Neutrophil (primary cell): ENCODE data around the gene MUC5B.
"Not testable (repeated sequence)": the region's sequence is repeated elsewhere in the genome, so short reads cannot be mapped to it uniquely, and the experiment has no call there.

Experiments used
- H3K27ac ChIP-seq: fragments of 200-600 bp; sonication (generic); 2 replicates; pipeline ENCODE4 v1.5.1; 2016; ENCODE audit warnings: mild to moderate bottlenecking, moderate library complexity
- H3K27me3 ChIP-seq: fragments of 200-600 bp; sonication (generic); 2 replicates; pipeline ENCODE4 v1.6.0; 2016; ENCODE audit warnings: mild to moderate bottlenecking
- H3K36me3 ChIP-seq: fragments of 200-600 bp; sonication (generic); 2 replicates; pipeline ENCODE4 v1.5.1; 2017
- H3K4me1 ChIP-seq, 2 experiments: fragments of 200-600 bp in 1 of 2; sonication (generic) in 1 of 2; 1 replicate in 1 of 2; 2 replicates in 1 of 2; pipeline versions ENCODE4 v1.5.1 to v1.6.1; 2013 to 2016; ENCODE audit warnings: low read depth in 1 of 2, low read length in 1 of 2, mild to moderate bottlenecking in 1 of 2, moderate library complexity in 1 of 2; ENCODE audit not compliant: control insufficient read depth in 1 of 2, insufficient read depth in 1 of 2
- H3K4me3 ChIP-seq, 2 experiments: fragments of 200-600 bp in 1 of 2; sonication (generic) in 1 of 2; 1 replicate in 1 of 2; 2 replicates in 1 of 2; pipeline ENCODE4 v1.5.1; 2013 to 2016; ENCODE audit warnings: low read depth in 1 of 2, low read length in 1 of 2, mild to moderate bottlenecking in 1 of 2, moderate library complexity in 1 of 2
- H3K9me3 ChIP-seq: fragments of 200-600 bp; sonication (generic); 2 replicates; pipeline ENCODE4 v1.5.1; 2016
- TF ChIP-seq, protein P1 (sequence below): fragments of 200-600 bp; sonication (generic); IDR thresholded peaks from 2 replicates; pipeline ENCODE4 v1.5.1; 2016; ENCODE audit warnings: antibody characterized with exemption

MUC5B gene

DNA sequence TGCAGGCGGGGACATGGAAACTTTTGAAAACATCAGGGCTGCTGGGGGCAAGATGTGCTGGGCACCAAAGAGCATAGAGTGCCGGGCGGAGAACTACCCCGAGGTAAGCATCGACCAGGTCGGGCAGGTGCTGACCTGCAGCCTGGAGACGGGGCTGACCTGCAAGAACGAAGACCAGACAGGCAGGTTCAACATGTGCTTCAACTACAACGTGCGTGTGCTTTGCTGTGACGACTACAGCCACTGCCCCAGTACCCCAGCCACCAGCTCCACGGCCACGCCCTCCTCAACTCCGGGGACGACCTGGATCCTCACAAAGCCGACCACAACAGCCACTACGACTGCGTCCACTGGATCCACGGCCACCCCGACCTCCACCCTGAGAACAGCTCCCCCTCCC, 19.4 kb downstream of the MUC5B start:
- Histone ChIP-seq H3K27me3 (no peaks in the 10 kb centered on the region), H3K4me1 (no peaks in the 10 kb centered on the region), H3K27ac (no peak overlapping the region), H3K9me3 (no peaks in the 10 kb centered on the region), H3K36me3 (no peaks in the 10 kb centered on the region), H3K4me3 (no peak overlapping the region)
- TF ChIP-seq, protein P1, sequence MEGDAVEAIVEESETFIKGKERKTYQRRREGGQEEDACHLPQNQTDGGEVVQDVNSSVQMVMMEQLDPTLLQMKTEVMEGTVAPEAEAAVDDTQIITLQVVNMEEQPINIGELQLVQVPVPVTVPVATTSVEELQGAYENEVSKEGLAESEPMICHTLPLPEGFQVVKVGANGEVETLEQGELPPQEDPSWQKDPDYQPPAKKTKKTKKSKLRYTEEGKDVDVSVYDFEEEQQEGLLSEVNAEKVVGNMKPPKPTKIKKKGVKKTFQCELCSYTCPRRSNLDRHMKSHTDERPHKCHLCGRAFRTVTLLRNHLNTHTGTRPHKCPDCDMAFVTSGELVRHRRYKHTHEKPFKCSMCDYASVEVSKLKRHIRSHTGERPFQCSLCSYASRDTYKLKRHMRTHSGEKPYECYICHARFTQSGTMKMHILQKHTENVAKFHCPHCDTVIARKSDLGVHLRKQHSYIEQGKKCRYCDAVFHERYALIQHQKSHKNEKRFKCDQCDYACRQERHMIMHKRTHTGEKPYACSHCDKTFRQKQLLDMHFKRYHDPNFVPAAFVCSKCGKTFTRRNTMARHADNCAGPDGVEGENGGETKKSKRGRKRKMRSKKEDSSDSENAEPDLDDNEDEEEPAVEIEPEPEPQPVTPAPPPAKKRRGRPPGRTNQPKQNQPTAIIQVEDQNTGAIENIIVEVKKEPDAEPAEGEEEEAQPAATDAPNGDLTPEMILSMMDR: no peak

DNA sequence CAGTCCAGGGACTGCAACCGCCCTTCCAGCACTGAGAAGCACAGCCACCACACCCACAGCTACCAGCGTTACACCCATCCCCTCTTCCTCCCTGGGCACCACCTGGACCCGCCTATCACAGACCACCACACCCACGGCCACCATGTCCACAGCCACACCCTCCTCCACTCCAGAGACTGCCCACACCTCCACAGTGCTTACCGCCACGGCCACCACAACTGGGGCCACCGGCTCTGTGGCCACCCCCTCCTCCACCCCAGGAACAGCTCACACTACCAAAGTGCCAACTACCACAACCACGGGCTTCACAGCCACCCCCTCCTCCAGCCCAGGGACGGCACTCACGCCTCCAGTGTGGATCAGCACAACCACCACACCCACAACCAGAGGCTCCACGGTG, 19.9 kb downstream of the MUC5B start:
- not testable (repeated sequence) for H3K9me3 ChIP-seq, H3K4me1 ChIP-seq, H3K27me3 ChIP-seq, H3K4me3 ChIP-seq, H3K27ac ChIP-seq, H3K36me3 ChIP-seq

DNA sequence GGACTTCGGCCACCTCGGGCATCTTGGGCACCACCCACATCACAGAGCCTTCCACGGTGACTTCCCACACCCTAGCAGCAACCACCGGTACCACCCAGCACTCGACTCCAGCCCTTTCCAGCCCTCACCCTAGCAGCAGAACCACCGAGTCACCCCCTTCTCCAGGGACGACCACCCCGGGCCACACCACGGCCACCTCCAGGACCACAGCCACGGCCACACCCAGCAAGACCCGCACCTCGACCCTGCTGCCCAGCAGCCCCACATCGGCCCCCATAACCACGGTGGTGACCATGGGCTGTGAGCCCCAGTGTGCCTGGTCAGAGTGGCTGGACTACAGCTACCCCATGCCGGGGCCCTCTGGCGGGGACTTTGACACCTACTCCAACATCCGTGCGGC, 20.7 kb downstream of the MUC5B start:
- H3K27ac ChIP-seq, H3K4me1 ChIP-seq, H3K36me3 ChIP-seq, H3K27me3 ChIP-seq, H3K4me3 ChIP-seq, H3K9me3 ChIP-seq: not testable (repeated sequence)

DNA sequence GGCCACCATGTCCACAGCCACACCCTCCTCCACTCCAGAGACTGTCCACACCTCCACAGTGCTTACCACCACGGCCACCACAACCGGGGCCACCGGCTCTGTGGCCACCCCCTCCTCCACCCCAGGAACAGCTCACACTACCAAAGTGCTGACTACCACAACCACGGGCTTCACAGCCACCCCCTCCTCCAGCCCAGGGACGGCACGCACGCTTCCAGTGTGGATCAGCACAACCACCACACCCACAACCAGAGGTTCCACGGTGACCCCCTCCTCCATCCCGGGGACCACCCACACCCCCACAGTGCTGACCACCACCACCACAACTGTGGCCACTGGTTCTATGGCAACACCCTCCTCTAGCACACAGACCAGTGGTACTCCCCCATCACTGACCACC, 21.7 kb downstream of the MUC5B start:
- not testable (repeated sequence) for H3K4me3 ChIP-seq, H3K9me3 ChIP-seq, H3K4me1 ChIP-seq, H3K27me3 ChIP-seq, H3K27ac ChIP-seq, H3K36me3 ChIP-seq

DNA sequence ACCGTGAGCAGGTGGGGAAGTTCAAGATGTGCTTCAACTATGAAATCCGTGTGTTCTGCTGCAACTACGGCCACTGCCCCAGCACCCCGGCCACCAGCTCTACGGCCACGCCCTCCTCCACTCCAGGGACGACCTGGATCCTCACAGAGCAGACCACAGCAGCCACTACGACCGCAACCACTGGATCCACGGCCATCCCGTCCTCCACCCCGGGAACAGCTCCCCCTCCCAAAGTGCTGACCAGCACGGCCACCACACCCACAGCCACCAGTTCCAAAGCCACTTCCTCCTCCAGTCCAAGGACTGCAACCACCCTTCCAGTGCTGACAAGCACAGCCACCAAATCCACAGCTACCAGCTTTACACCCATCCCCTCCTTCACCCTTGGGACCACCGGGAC, 22.9 kb downstream of the MUC5B start:
- not testable (repeated sequence) for H3K27me3 ChIP-seq, H3K4me3 ChIP-seq, H3K9me3 ChIP-seq, H3K4me1 ChIP-seq, H3K27ac ChIP-seq, H3K36me3 ChIP-seq

DNA sequence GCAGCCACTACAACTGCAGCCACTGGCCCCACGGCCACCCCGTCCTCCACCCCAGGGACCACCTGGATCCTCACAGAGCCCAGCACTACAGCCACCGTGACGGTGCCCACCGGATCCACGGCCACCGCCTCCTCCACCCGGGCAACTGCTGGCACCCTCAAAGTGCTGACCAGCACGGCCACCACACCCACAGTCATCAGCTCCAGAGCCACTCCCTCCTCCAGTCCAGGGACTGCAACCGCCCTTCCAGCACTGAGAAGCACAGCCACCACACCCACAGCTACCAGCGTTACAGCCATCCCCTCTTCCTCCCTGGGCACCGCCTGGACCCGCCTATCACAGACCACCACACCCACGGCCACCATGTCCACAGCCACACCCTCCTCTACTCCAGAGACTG, 23.4 kb downstream of the MUC5B start:
- H3K9me3 ChIP-seq, H3K36me3 ChIP-seq, H3K27ac ChIP-seq, H3K4me1 ChIP-seq, H3K4me3 ChIP-seq, H3K27me3 ChIP-seq: not testable (repeated sequence)

DNA sequence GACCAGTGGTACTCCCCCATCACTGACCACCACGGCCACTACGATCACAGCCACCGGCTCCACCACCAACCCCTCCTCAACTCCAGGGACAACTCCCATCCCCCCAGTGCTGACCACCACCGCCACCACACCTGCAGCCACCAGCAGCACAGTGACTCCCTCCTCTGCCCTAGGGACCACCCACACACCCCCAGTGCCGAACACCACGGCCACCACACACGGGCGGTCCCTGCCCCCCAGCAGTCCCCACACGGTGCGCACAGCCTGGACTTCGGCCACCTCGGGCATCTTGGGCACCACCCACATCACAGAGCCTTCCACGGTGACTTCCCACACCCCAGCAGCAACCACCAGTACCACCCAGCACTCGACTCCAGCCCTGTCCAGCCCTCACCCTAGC, 24.2 kb downstream of the MUC5B start:
- H3K27ac ChIP-seq, H3K4me1 ChIP-seq, H3K4me3 ChIP-seq, H3K36me3 ChIP-seq, H3K27me3 ChIP-seq, H3K9me3 ChIP-seq: not testable (repeated sequence)

DNA sequence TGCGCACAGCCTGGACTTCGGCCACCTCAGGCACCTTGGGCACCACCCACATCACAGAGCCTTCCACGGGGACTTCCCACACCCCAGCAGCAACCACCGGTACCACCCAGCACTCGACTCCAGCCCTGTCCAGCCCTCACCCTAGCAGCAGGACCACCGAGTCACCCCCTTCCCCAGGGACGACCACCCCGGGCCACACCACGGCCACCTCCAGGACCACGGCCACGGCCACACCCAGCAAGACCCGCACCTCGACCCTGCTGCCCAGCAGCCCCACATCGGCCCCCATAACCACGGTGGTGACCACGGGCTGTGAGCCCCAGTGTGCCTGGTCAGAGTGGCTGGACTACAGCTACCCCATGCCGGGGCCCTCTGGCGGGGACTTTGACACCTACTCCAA, 26.1 kb downstream of the MUC5B start:
- not testable (repeated sequence) for H3K27me3 ChIP-seq, H3K4me1 ChIP-seq, H3K9me3 ChIP-seq, H3K4me3 ChIP-seq, H3K36me3 ChIP-seq, H3K27ac ChIP-seq

DNA sequence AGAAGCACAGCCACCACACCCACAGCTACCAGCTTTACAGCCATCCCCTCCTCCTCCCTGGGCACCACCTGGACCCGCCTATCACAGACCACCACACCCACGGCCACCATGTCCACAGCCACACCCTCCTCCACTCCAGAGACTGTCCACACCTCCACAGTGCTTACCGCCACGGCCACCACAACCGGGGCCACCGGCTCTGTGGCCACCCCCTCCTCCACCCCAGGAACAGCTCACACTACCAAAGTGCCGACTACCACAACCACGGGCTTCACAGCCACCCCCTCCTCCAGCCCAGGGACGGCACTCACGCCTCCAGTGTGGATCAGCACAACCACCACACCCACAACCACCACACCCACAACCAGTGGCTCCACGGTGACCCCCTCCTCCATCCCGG, 27.5 kb downstream of the MUC5B start:
- H3K9me3 ChIP-seq: not testable (repeated sequence)

DNA sequence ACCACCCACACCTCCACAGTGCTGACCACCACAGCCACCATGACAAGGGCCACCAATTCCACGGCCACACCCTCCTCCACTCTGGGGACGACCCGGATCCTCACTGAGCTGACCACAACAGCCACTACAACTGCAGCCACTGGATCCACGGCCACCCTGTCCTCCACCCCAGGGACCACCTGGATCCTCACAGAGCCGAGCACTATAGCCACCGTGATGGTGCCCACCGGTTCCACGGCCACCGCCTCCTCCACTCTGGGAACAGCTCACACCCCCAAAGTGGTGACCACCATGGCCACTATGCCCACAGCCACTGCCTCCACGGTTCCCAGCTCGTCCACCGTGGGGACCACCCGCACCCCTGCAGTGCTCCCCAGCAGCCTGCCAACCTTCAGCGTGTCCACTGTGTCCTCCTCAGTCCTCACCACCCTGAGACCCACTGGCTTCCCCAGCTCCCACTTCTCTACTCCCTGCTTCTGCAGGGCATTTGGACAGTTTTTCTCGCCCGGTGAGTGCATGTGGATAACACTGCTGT, 28.4 kb downstream of the MUC5B start:
- H3K4me3 ChIP-seq: no peak overlapping the region
- no peaks in the 10 kb centered on the region for H3K27me3 ChIP-seq
- H3K4me1 ChIP-seq: no peaks in the 10 kb centered on the region
- TF ChIP-seq, protein P1: no peak
- no peaks in the 10 kb centered on the region for H3K9me3 ChIP-seq
- H3K36me3 ChIP-seq: no peaks in the 10 kb centered on the region
- no peak overlapping the region for H3K27ac ChIP-seq

More for the DNA sequence above, 27.5 kb downstream of the MUC5B start:
- not testable (repeated sequence) for H3K27ac ChIP-seq, H3K36me3 ChIP-seq, H3K4me3 ChIP-seq, H3K4me1 ChIP-seq, H3K27me3 ChIP-seq
